Measurements from ENCODE around the gene UCK2.

The UCK2 gene

GRCh38 chr1:165844114-165844798 lies 16.8 kb downstream of the UCK2 start:
- Mint-ChIP-seq H3K4me1 (ENCODE audit: low read depth) (peaks cover 23% of the 10 kb centered on the region), H3K36me3 (peaks cover 4% of the 10 kb centered on the region), H3K9me3 (ENCODE audit: low read depth) (no peaks in the 10 kb centered on the region), H3K27me3 (no peaks in the 10 kb centered on the region), H3K27ac (no peak overlapping the region), H3K4me3 (no peak overlapping the region)

GRCh38 chr1:165844933-165845332 lies 17.5 kb downstream of the UCK2 start:
- Mint-ChIP-seq H3K4me3 (no peak overlapping the region), H3K27ac (no peak overlapping the region), H3K4me1 (ENCODE audit: low read depth) (peaks cover 23% of the 10 kb centered on the region), H3K36me3 (peaks cover 4% of the 10 kb centered on the region), H3K27me3 (no peaks in the 10 kb centered on the region), H3K9me3 (ENCODE audit: low read depth) (no peaks in the 10 kb centered on the region)

GRCh38 chr1:165845569-165845968 lies 18.2 kb downstream of the UCK2 start:
- Mint-ChIP-seq H3K4me1 (ENCODE audit: low read depth) (peaks cover 23% of the 10 kb centered on the region), H3K9me3 (ENCODE audit: low read depth) (no peaks in the 10 kb centered on the region), H3K27me3 (no peaks in the 10 kb centered on the region), H3K36me3 (peaks cover 4% of the 10 kb centered on the region), H3K4me3 (no peak overlapping the region), H3K27ac (no peak overlapping the region)

- H3K9me3 Mint-ChIP-seq (ENCODE audit: low read depth), result no peaks in the 10 kb centered on the region
- peaks cover 26% of the 10 kb centered on the region for H3K4me1 Mint-ChIP-seq (ENCODE audit: low read depth)
- H3K27ac Mint-ChIP-seq, result no peak overlapping the region
- no peaks in the 10 kb centered on the region for H3K27me3 Mint-ChIP-seq
- H3K4me3 Mint-ChIP-seq, result no peak overlapping the region
- H3K36me3 Mint-ChIP-seq, result peaks cover 4% of the 10 kb centered on the region
Measured at GRCh38 chr1:165845992-165846748, 18.8 kb downstream of the UCK2 start.

GRCh38 chr1:165847486-165847885 lies 20.1 kb downstream of the UCK2 start:
- Mint-ChIP-seq H3K4me1 (ENCODE audit: low read depth) (peaks cover 30% of the 10 kb centered on the region), H3K27me3 (no peaks in the 10 kb centered on the region), H3K9me3 (ENCODE audit: low read depth) (no peaks in the 10 kb centered on the region), H3K4me3 (no peak overlapping the region), H3K36me3 (peaks cover 11% of the 10 kb centered on the region), H3K27ac (no peak overlapping the region)

GRCh38 chr1:165849353-165850133 lies 22.1 kb downstream of the UCK2 start:
- Mint-ChIP-seq H3K4me1 (ENCODE audit: low read depth) (peaks cover 19% of the 10 kb centered on the region), H3K4me3 (no peak overlapping the region), H3K27me3 (peaks cover under 1% of the 10 kb centered on the region), H3K36me3 (peaks cover 11% of the 10 kb centered on the region), H3K9me3 (ENCODE audit: low read depth) (no peaks in the 10 kb centered on the region), H3K27ac (no peak overlapping the region)

GRCh38 chr1:165851034-165851658 lies 23.7 kb downstream of the UCK2 start:
- no peak overlapping the region for H3K27ac Mint-ChIP-seq
- peaks cover 11% of the 10 kb centered on the region for H3K36me3 Mint-ChIP-seq
- peaks cover 2% of the 10 kb centered on the region for H3K27me3 Mint-ChIP-seq
- peak overlapping the region; percentile 3 for H3K4me3 Mint-ChIP-seq
- H3K9me3 Mint-ChIP-seq (ENCODE audit: low read depth), result no peaks in the 10 kb centered on the region
- peaks cover 19% of the 10 kb centered on the region for H3K4me1 Mint-ChIP-seq (ENCODE audit: low read depth)

GRCh38 chr1:165852871-165853270 lies 25.5 kb downstream of the UCK2 start:
- peaks cover 11% of the 10 kb centered on the region for H3K36me3 Mint-ChIP-seq
- H3K27me3 Mint-ChIP-seq, result peaks cover 2% of the 10 kb centered on the region
- H3K4me3 Mint-ChIP-seq, result no peak overlapping the region
- H3K9me3 Mint-ChIP-seq (ENCODE audit: low read depth), result no peaks in the 10 kb centered on the region
- peaks cover 19% of the 10 kb centered on the region for H3K4me1 Mint-ChIP-seq (ENCODE audit: low read depth)
- no peak overlapping the region for H3K27ac Mint-ChIP-seq

- H3K4me1 Mint-ChIP-seq (ENCODE audit: low read depth), result peaks cover 19% of the 10 kb centered on the region
- H3K27ac Mint-ChIP-seq, result no peak overlapping the region
- H3K4me3 Mint-ChIP-seq, result no peak overlapping the region
Measured at GRCh38 chr1:165853528-165854075, 26.2 kb downstream of the UCK2 start.

GRCh38 chr1:165854101-165854845 lies 26.9 kb downstream of the UCK2 start:
- H3K27me3 Mint-ChIP-seq, result peaks cover 2% of the 10 kb centered on the region
- H3K36me3 Mint-ChIP-seq, result peaks cover 7% of the 10 kb centered on the region
- H3K4me1 Mint-ChIP-seq (ENCODE audit: low read depth), result peaks cover 19% of the 10 kb centered on the region
- no peak overlapping the region for H3K4me3 Mint-ChIP-seq
- no peak overlapping the region for H3K27ac Mint-ChIP-seq
- H3K9me3 Mint-ChIP-seq (ENCODE audit: low read depth), result no peaks in the 10 kb centered on the region

More at GRCh38 chr1:165853528-165854075, 26.2 kb downstream of the UCK2 start:
- H3K36me3 Mint-ChIP-seq, result peaks cover 8% of the 10 kb centered on the region
- peaks cover 2% of the 10 kb centered on the region for H3K27me3 Mint-ChIP-seq
- H3K9me3 Mint-ChIP-seq (ENCODE audit: low read depth), result no peaks in the 10 kb centered on the region

GRCh38 chr1:165855010-165855838 lies 27.8 kb downstream of the UCK2 start:
- no peak overlapping the region for H3K4me3 Mint-ChIP-seq
- peaks cover 2% of the 10 kb centered on the region for H3K27me3 Mint-ChIP-seq
- H3K36me3 Mint-ChIP-seq, result peaks cover 7% of the 10 kb centered on the region
- no peak overlapping the region for H3K27ac Mint-ChIP-seq
- H3K4me1 Mint-ChIP-seq (ENCODE audit: low read depth), result peaks cover 19% of the 10 kb centered on the region
- no peaks in the 10 kb centered on the region for H3K9me3 Mint-ChIP-seq (ENCODE audit: low read depth)

GRCh38 chr1:165856021-165856420 lies 28.6 kb downstream of the UCK2 start:
- Mint-ChIP-seq H3K4me1 (ENCODE audit: low read depth) (peaks cover 17% of the 10 kb centered on the region), H3K27me3 (peaks cover 2% of the 10 kb centered on the region), H3K4me3 (no peak overlapping the region), H3K9me3 (ENCODE audit: low read depth) (no peaks in the 10 kb centered on the region), H3K36me3 (peaks cover 7% of the 10 kb centered on the region), H3K27ac (no peak overlapping the region)

- Mint-ChIP-seq H3K27me3 (peaks cover 2% of the 10 kb centered on the region), H3K4me3 (no peak overlapping the region), H3K9me3 (ENCODE audit: low read depth) (no peaks in the 10 kb centered on the region), H3K4me1 (ENCODE audit: low read depth) (peaks cover 12% of the 10 kb centered on the region), H3K36me3 (peaks cover 7% of the 10 kb centered on the region), H3K27ac (no peak overlapping the region)
Measured at GRCh38 chr1:165856606-165857005, 29.2 kb downstream of the UCK2 start.
